GM18861 (cell line): ENCODE data around the gene KIAA1217.

ENCODE experiments used
- ATAC-seq: cut with Tn5 transposase; IDR thresholded peaks from one replicate; pipeline ENCODE4 v1.9.1; 2021; ENCODE audit not compliant: unreplicated experiment

KIAA1217 gene, protein sequence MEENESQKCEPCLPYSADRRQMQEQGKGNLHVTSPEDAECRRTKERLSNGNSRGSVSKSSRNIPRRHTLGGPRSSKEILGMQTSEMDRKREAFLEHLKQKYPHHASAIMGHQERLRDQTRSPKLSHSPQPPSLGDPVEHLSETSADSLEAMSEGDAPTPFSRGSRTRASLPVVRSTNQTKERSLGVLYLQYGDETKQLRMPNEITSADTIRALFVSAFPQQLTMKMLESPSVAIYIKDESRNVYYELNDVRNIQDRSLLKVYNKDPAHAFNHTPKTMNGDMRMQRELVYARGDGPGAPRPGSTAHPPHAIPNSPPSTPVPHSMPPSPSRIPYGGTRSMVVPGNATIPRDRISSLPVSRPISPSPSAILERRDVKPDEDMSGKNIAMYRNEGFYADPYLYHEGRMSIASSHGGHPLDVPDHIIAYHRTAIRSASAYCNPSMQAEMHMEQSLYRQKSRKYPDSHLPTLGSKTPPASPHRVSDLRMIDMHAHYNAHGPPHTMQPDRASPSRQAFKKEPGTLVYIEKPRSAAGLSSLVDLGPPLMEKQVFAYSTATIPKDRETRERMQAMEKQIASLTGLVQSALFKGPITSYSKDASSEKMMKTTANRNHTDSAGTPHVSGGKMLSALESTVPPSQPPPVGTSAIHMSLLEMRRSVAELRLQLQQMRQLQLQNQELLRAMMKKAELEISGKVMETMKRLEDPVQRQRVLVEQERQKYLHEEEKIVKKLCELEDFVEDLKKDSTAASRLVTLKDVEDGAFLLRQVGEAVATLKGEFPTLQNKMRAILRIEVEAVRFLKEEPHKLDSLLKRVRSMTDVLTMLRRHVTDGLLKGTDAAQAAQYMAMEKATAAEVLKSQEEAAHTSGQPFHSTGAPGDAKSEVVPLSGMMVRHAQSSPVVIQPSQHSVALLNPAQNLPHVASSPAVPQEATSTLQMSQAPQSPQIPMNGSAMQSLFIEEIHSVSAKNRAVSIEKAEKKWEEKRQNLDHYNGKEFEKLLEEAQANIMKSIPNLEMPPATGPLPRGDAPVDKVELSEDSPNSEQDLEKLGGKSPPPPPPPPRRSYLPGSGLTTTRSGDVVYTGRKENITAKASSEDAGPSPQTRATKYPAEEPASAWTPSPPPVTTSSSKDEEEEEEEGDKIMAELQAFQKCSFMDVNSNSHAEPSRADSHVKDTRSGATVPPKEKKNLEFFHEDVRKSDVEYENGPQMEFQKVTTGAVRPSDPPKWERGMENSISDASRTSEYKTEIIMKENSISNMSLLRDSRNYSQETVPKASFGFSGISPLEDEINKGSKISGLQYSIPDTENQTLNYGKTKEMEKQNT (N-terminal part only)

DNA sequence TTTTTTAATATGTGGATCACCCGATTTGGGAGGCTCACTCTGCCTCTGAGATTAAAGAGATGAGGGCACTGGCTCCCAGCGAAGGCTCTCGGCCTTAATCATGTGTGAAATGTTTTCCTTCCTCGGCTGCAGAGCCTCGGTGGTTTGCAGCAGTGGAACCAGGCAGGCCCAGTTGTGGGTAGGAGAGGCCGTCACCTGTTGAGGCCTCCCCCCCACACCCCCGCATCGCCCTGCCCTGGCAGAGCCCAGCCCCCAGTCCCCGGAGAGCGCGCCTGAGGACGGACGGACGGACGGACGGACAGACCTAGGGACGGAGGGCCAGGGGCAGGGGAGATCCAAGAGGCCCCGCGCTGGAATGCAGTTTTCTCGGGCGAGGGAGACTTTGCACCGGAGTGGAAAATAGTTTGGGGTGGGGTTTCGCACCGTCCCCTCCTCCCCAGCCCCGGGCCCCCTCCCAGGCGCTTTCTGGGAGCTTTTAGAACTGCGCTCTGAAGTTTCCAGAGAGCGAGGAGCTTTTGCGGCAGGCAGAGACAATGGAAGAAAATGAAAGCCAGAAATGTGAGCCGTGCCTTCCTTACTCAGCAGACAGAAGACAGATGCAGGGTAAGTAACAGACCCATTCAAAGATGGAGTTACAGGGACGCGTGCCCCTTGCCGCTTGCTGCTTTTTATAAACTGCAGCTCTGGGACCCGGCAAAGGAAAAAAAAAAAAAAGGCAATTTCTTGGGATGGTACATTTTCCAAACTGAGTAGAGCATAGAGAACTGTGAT lies at the start of gene KIAA1217:
KIAA1217 (plus strand) TSS at position 478 of the 771 bp plus-strand sequence; CDS start at position 534, 56 bp downstream.
- no peak for ATAC-seq

DNA sequence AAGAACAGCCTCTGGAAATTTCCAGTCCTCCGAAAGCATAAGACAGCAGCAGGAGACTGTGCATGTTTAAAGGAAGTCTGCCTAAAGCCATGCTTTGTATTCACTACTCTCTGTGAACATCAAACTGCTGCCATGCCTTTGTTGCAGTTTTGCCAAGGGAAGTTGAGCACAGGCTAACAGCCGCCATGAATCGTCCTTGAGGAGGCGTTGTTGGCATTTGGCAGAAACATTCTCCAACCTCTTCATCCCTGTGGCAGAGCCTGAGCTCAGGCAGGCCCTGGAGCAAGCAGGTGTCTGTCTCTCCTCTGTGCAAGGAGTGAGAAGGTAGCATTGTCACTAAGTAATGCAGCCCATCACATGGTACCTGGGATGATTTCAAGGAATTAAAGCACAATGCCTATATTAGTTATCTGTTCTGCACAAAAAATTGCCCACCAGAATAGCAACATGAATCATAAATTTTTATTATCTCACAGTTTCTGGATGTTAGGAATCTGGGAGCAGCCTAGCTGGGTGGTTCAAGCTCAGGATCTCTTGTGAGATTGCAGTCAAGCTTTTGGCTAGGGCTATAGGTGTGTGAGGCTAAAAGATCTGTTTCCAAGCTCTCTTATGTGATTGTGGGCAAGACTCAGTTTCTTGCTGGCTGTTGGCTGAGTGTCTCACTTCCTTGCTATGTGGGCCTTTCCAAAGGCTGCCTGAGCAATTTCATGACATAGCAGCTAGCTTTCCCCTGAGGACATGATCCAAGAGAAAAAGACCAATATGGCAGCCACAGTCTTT lies 46.5 kb upstream of the KIAA1217 start:
- ATAC-seq: no peak

DNA sequence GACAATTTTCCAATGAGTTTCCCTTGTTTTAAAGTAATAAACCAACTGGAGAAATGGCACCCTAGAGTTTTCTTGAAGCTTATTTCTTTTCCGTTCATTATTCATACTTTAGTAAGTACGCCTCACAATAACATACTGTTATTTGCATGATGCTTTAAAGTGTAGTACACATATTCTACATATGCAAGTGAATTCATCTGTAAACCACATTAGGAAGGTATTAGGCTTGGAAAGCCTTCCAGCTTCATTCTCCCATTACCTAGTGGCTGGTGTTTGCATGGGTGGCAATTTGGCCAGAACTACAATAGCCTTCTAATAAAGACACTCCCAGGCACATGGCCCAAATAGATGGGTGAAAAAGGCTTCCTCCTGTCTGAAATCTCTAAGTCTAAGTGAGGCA lies 45.5 kb upstream of the KIAA1217 start:
- ATAC-seq: no peak

DNA sequence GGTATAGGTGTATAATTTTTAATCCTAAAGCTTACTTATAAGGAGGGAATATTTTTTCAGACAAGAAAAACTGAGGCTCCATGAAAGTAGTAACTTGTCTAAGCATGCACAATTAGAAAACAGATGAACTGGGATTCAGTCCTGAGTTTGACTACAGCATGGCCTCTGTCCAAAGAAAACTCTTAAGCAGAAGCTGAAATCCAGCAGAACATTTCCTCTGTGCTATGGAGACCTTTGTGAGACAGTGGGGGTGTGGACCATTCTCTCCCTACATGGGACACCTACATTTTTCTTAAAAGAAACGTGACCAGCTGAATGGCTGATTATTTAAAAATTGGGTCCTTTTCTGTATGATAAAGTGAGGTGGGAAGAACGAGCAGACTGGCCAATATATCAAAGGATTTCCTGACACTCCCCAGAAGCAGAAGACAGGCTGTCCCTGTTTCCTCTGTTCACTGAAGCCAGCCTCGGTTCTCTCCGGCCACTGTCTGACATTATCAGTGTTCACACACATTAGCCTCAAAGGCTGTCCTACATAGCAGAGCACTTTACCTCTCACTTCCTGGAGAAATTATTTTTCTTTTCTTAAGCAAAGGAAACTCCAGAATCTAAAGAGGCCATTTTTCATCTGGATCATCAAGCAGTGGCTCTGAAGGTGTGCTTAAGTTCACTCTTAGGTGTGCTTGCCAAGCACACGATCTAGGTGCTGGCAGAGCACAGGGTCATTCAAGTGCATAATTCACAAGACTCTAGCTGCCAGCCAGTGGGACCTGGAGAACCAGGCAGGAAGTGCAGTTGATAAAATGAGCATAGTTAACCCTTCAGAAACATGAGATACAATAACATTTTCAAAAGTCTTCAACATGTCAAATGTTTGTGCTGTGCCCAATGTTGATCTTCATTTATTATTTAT lies 40.4 kb upstream of the KIAA1217 start:
- no peak for ATAC-seq

DNA sequence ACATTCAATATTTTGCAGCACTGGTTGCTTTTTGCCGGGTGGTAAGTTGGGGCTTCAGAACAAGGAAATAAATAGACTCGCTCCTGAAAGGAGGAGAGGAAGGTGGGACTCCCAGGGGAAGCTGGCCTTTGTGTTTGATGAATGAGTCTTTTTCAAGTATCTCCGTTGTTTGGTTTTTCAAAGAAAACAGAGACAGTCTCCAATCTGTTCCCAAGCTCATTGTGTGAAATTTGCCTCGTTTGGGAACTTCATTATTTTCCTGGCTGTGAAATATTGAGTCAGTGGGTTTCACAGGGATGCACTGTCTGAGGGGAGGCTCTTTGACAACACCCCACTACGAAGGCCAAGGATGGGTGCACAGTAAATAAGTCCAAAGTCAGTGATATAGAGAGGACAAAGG lies 38.7 kb upstream of the KIAA1217 start:
- no peak for ATAC-seq

DNA sequence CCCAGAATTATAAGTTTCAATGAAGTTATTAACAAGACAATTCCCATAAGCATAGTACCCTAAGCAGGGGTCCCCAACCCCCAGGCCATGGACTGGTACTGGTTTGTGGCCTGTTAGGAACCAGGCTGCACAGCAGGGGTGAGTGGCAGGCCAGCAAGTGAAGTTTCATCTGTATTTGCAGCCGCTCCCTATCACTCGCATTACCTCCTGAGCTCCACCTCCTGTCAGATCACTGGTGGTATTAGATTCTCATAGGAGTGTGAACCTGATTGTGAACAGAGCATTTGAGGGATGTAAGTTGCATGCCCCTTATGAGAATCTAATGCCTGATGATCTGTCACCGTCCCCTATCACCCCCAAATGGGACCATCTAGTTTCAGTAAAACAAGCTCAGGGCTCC lies 36.0 kb upstream of the KIAA1217 start:
- no peak for ATAC-seq

DNA sequence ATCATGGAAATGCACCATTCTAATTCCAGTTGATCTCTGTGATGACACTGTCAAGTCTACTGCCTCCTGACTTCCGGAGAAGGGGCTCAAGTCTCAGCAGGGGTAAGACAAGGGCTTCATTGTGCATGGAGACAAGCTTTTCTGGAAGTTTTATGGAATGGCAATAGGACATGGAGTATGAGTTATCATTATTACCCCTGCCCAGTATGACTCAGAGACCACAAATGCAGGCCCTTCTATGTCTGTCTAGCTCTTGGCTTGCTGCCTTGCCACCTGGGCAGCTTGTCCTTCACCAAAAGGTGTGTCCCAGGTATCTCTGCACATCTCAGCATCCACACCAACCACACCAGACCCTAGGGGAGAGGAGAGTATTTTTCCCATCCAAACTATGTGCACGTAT lies 34.9 kb upstream of the KIAA1217 start:
- ATAC-seq: no peak

DNA sequence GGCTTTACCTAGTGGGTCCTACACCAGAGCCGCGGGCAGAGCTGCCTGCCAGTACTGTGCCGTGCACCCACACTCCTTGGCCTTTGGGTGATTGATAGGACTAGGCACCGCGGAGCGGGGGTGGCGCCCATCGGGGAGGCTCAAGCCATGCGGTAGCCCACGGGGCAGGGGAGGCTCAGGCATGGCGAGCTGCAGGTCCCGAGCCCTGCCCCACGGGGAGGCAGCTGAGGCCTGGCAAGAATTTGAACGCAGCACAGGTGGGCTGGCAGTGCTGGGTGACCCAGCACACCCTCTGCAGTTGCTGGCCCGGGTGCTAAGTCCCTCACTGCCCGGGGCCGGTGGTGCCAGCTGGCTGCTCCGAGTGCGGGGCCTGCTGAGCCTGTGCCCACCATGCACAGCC lies 32.3 kb upstream of the KIAA1217 start:
- no peak for ATAC-seq

DNA sequence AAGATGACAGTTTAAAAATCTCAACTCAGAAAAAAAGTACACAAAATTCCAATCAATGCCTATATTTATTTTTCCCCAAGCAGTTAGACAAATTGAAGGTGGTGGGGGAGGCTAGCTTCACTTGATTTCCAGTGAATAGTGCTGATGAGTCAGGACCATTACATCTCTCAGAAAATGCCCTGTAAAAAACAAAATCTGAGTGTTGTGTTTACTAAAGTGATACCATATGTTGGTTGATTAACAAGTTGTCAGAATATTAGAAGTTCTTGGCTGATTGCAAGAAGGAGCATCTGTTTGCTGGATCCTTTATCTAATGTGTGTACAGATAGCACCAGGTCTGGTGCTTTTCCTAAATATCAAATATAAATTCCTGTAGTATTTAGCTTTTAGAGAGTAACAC lies 31.3 kb upstream of the KIAA1217 start:
- no peak for ATAC-seq

DNA sequence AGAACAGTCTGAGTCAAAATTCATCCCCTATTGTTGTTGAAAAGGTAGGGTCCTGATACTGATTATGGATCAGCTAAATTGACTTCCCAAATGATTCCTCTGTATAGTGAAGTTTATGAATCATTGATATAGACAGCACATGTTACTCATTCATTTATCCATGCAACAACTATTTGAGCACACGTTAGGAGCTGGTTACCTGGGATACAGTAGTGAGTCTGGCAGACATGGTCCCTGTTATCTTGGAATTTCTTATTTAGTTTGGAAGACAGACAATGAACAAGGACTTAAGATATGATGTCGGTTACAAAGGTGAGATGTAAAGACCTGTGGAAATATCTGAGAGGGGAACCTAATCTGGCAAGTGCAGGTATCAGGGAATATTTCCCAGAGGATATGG lies 28.0 kb upstream of the KIAA1217 start:
- ATAC-seq: no peak

DNA sequence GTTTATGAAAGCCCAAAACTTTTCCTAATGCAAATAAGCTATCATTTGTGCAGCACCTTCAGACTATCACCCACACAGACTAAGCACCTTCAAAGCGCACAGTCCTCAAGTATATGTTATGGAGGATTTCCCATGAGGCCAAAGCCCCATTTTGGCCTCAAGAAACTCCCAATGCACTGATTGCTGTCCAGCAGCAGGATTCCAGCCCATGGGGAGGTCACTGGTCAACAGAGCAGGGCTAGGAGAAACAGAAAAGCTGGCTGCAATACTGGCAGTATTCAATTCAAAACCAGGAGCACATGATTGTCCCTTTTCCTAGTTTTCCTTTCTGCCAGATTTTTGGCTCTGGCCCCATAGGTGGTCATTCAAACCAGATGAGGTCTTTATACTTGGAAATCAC lies 24.5 kb upstream of the KIAA1217 start:
- ATAC-seq: no peak

DNA sequence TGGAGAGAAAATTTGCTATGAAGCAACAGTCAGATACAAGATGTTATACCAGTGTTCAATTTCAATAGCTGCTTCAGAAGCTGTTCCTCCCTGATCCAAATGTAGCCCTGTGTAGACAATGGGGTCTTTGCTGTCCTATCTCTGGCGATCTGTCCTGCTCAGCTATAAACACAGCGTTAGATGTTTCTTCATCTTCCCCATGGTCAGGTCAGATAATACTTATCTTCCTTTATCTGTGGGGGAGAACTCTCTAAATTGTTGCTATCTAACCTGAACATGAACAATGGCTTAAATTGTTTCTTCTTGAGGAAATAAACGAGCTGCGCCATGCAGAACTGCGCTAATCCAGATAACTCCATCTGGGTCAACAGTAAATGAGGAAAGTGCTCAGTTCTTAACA lies 15.6 kb upstream of the KIAA1217 start:
- no peak for ATAC-seq

DNA sequence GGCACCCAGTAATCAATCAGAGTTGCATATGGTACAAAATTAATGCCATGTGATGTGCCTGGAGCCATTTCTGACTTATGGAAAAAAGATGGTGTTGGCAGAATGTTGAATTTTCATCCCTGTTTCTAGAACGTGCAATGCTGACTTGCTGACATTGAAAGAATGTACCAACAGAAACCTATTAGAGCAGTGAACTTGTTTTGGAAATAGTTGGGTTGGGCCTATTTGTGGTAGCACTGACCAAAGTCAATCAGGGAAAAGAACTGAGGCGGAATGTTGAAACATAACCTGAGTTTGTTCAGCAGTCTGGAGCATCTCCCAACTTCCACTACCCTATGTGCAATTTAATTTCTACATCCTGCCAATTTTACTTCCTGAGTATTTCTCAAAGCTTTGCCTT lies 11.7 kb upstream of the KIAA1217 start:
- ATAC-seq: no peak

DNA sequence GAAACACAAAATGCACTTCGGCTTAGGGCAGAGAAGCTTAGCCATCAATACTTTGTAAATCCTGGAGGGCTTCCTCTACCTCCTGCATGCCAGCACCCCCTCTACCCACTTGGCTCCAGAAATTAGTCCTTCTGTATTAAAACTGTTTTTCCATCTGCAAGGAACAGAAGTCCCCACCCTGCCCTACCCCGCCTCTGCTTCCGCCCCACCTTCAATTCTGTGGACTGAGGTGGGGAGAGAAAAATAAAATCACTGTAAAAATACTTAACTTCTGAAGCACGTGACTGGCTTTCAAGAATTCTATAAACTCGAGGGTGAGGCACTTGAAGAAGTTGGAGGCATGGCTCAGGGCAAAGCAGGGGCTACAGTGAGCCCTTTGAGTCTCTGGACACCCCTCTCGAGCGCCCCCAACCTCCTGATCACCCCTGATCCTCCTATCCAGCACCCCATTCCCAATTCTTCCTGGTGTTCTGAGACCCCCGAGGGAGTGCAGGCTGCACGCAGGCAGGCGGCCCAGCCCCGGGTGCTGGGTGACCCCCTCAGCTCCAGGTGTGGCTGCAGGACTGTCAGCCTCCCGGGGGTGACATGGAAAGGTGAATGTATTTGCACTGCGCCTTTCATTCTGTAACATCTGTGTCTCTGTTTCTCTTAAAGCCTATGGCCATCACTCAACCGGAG lies 7.3 kb upstream of the KIAA1217 start:
- ATAC-seq: no peak

DNA sequence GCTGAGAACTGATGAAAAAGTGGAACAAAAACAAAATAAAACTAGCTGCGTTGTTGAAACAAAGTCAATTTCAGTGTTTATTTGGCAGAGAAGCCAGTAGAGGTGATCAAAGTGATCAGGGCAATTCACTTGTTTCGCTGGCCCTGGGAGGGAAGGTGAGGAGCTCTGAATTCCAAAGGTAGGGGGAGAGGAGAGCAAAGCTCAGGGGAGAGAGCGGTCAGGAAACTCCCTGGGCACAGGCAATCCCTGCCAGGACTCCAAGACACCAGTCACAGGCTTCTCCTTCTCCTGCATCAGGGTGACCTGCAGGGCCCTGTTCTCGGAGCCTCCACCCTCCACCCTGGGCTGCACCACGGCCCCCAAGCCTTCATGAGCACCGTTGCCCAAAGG lies 6.8 kb upstream of the KIAA1217 start:
- no peak for ATAC-seq

DNA sequence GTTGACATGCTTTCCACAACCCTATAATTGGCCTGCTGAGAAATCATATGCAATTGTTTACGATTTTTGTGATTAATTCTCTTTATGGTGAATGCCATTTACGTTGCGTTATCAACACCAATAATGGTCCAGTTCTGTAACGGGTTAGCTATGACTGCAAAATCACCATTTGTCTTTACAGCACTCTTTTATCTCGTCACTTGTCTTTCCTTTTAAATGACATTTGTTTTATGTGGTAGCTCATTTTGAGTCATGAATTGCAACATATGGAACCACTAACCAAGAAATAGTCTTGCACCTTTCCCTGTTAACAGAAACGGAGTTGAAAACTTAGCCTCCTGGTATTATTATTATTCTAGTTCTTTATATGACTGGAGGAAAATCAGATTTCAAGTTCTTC lies 3.1 kb upstream of the KIAA1217 start:
- no peak for ATAC-seq

DNA sequence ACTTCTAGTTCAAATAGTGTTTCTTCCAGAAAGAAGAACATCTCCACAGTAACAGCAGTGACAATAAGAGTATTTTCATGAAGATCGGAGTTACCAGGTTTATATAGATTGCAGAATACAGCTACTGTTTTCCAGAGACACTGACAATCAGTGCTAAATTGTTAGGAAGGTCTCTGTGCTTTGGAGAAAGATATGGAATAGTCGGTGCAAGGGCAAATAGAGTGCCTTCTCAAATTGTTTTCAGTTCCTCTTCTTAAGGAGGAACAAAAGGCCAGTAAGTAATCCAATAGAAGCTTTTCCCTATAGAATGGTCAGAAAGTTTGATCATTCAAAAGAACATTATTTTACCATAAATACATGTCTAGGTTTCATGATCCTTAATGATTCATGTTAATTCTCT lies 2.6 kb upstream of the KIAA1217 start:
- no peak for ATAC-seq

DNA sequence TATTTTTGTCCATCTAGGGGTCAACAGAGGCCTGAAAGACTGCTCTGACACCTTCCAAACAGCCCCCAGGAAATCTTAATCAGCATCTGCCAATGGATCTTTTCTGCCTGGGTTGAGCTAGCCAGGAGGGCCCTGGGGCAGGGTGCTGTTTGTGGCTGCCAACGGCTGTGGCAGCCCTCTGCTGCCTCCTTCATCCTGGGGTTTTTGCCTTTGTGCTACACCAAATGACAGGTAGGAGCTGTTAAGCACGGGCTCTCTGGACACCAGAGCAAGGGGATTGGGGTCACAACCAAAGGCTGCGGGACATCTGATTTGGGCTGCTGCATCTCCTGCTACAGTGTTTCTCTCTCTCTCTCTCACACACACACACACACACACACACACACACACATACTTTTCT lies 2.0 kb upstream of the KIAA1217 start:
- ATAC-seq: no peak
